H1 (cell line): Measurements from ENCODE around the gene UQCRC2.

Experiments used
- CTCF ChIP-seq, 3 experiments: IDR thresholded peaks; 1 replicate in 2 of 3; 2 replicates in 1 of 3; pipeline versions ENCODE4 v1.5.1 to v1.6.1; 2011; ENCODE audit warnings: low read length in 3 of 3, mild to moderate bottlenecking in 3 of 3, inconsistent platforms in 2 of 3, low read depth in 1 of 3, moderate library complexity in 1 of 3; ENCODE audit not compliant: insufficient read depth in 1 of 3; ENCODE audit errors: control extremely low read depth in 1 of 3
- EP300 ChIP-seq, 2 experiments: IDR thresholded peaks; 1 replicate in 1 of 2; 2 replicates in 1 of 2; pipeline ENCODE4 v1.6.1; 2011 to 2012; ENCODE audit warnings: low read depth in 2 of 2, low read length in 2 of 2, mild to moderate bottlenecking in 2 of 2, borderline replicate concordance in 1 of 2, inconsistent platforms in 1 of 2, moderate library complexity in 1 of 2
- POLR2AphosphoS5 ChIP-seq: IDR thresholded peaks from 2 replicates; pipeline ENCODE4 v1.6.1; 2011; ENCODE audit warnings: low read depth, low read length
- RAD21 ChIP-seq, 2 experiments: IDR thresholded peaks in 1 of 2; conservative IDR thresholded peaks in 1 of 2; 2 replicates each; pipeline ENCODE4 v1.6.1; 2011; ENCODE audit warnings: low read depth in 2 of 2, low read length in 2 of 2, improper control_type of control experiment in 1 of 2, inconsistent platforms in 1 of 2, mild to moderate bottlenecking in 1 of 2, moderate library complexity in 1 of 2
- RFX5 ChIP-seq: IDR thresholded peaks from 2 replicates; pipeline ENCODE4 v1.6.1; 2011; ENCODE audit warnings: low read depth, low read length, improper control_type of control experiment, borderline replicate concordance
- SRF ChIP-seq: IDR thresholded peaks from 2 replicates; pipeline ENCODE4 v1.6.1; 2011; ENCODE audit warnings: mild to moderate bottlenecking, low read depth, low read length, moderate library complexity

GRCh38 chr16:21964353-21964752 is 11.2 kb downstream of the UQCRC2 start:
- no peak for TF ChIP-seq RFX5
- TF ChIP-seq SRF = no peak
- TF ChIP-seq EP300 (IDR thresholded peaks at IDR 0.05; ENCODE audit: borderline replicate concordance in 1 of 2, low read depth in 2 of 2, low read length in 2 of 2) = no peak
- TF ChIP-seq POLR2AphosphoS5 = no peak
- TF ChIP-seq RAD21 (IDR thresholded peaks at IDR 0.05 in 1 of 2, conservative IDR thresholded peaks at IDR 0.05 in 1 of 2; ENCODE audit: low read depth in 2 of 2, low read length in 2 of 2) = no peak
- TF ChIP-seq CTCF (IDR thresholded peaks at IDR 0.05; ENCODE audit: control extremely low read depth in 1 of 3, insufficient read depth in 1 of 3, low read depth in 1 of 3, low read length in 3 of 3) = no peak
